Activated naive CD4-positive, alpha-beta T cell treated with anti-CD3 and anti-CD28 coated beads, Interleukin-2, amount 10 ng/mL, durations not matched to agents 7 days and 5 days (primary cell): ENCODE measurements around the gene CCDC82.

ENCODE experiments used
- CTCF ChIA-PET: fragments of 350-600 bp; sonication (Branson Sonifier 250); formaldehyde crosslinking; loops from one replicate; lab custom pipeline; 2021; ENCODE audit warnings: antibody characterized with exemption; lab: Charles Lee
- DNase-seq: peaks from one replicate; pipeline ENCODE4 v3.0.0-alpha.2; 2020
- H3K27ac Mint-ChIP-seq: one replicate; pipeline ENCODE4 v1.8.0; 2021; ENCODE audit warnings: mild to moderate bottlenecking, moderate library complexity, mixed read lengths
- H3K27me3 Mint-ChIP-seq: one replicate; pipeline ENCODE4 v1.8.0; 2021; ENCODE audit warnings: mild to moderate bottlenecking, mixed read lengths
- H3K36me3 Mint-ChIP-seq: one replicate; pipeline ENCODE4 v1.8.0; 2021; ENCODE audit warnings: mixed read lengths
- H3K4me1 Mint-ChIP-seq: one replicate; pipeline ENCODE4 v1.8.0; 2021; ENCODE audit warnings: mixed read lengths
- H3K4me3 Mint-ChIP-seq: one replicate; pipeline ENCODE4 v1.8.0; 2021; ENCODE audit warnings: mild to moderate bottlenecking, moderate library complexity, mixed read lengths
- H3K9me3 Mint-ChIP-seq: one replicate; pipeline ENCODE4 v1.8.0; 2021; ENCODE audit warnings: mixed read lengths

The CCDC82 gene

GRCh38 chr11:96317571-96317970 is 72.1 kb downstream of the CCDC82 start:
- Mint-ChIP-seq H3K27me3 (no peaks in the 10 kb centered on the region), H3K4me3 (no peak overlapping the region), H3K4me1 (peaks cover 69% of the 10 kb centered on the region), H3K36me3 (peaks cover 81% of the 10 kb centered on the region), H3K9me3 (no peaks in the 10 kb centered on the region), H3K27ac (no peak overlapping the region)
- DNase-seq = no peak
- CTCF ChIA-PET = interaction anchor here (1.9 kb wide), 1 partner anchor 25 kb away, joined by 7 read pairs; the partner anchor contains the start of gene MAML2

- H3K27me3 Mint-ChIP-seq = no peaks in the 10 kb centered on the region
- H3K36me3 Mint-ChIP-seq = peaks cover 82% of the 10 kb centered on the region
- no peaks in the 10 kb centered on the region for H3K9me3 Mint-ChIP-seq
- H3K4me1 Mint-ChIP-seq = peaks cover 71% of the 10 kb centered on the region
- no peak for DNase-seq
- no peak overlapping the region for H3K27ac Mint-ChIP-seq
- CTCF ChIA-PET = interaction anchor here (1.9 kb wide), 1 partner anchor 26 kb away, joined by 7 read pairs; the partner anchor contains the start of gene MAML2
- H3K4me3 Mint-ChIP-seq = no peak overlapping the region
Measured at GRCh38 chr11:96316869-96317268, 72.8 kb downstream of the CCDC82 start.

GRCh38 chr11:96315476-96315875 is 74.2 kb downstream of the CCDC82 start:
- H3K4me3 Mint-ChIP-seq = no peak overlapping the region
- peaks cover 64% of the 10 kb centered on the region for H3K4me1 Mint-ChIP-seq
- no peaks in the 10 kb centered on the region for H3K27me3 Mint-ChIP-seq
- CTCF ChIA-PET = interaction anchor here (1.0 kb wide), 1 partner anchor 20 kb away, joined by 3 read pairs; no protein-coding TSS in a partner anchor
- DNase-seq = no peak
- H3K36me3 Mint-ChIP-seq = peaks cover 79% of the 10 kb centered on the region
- H3K27ac Mint-ChIP-seq = no peak overlapping the region
- H3K9me3 Mint-ChIP-seq = no peaks in the 10 kb centered on the region

GRCh38 chr11:96314326-96315020 is 75.2 kb downstream of the CCDC82 start:
- DNase-seq = no peak
- Mint-ChIP-seq H3K27me3 (no peaks in the 10 kb centered on the region), H3K36me3 (peaks cover 72% of the 10 kb centered on the region), H3K4me1 (peaks cover 63% of the 10 kb centered on the region), H3K4me3 (no peak overlapping the region), H3K9me3 (no peaks in the 10 kb centered on the region), H3K27ac (peak overlapping the region; percentile 67)
- CTCF ChIA-PET = interaction anchor here (1.0 to 1.2 kb wide), 2 partner anchors 21 to 26 kb away, joined by 3 to 4 read pairs; no protein-coding TSS in a partner anchor

- Mint-ChIP-seq H3K27me3 (no peaks in the 10 kb centered on the region), H3K4me3 (no peak overlapping the region), H3K36me3 (peaks cover 68% of the 10 kb centered on the region), H3K4me1 (peaks cover 62% of the 10 kb centered on the region), H3K27ac (no peak overlapping the region), H3K9me3 (no peaks in the 10 kb centered on the region)
- DNase-seq = no peak
- CTCF ChIA-PET = no interaction called here
Measured at GRCh38 chr11:96313163-96313562, 76.5 kb downstream of the CCDC82 start.

- Mint-ChIP-seq H3K4me3 (no peak overlapping the region), H3K27ac (no peak overlapping the region), H3K4me1 (peaks cover 66% of the 10 kb centered on the region), H3K9me3 (no peaks in the 10 kb centered on the region), H3K27me3 (no peaks in the 10 kb centered on the region), H3K36me3 (peaks cover 56% of the 10 kb centered on the region)
- CTCF ChIA-PET = interaction anchor here (1.5 to 1.6 kb wide), 2 partner anchors 12 to 32 kb away, joined by 5 to 6 read pairs; partner anchors contain the start of gene MAML2
- no peak for DNase-seq
Measured at GRCh38 chr11:96311120-96311568, 78.6 kb downstream of the CCDC82 start.

- CTCF ChIA-PET = interaction anchor here (1.5 to 1.6 kb wide), 2 partner anchors 11 to 33 kb away, joined by 5 to 6 read pairs; partner anchors contain the start of gene MAML2
- H3K4me3 Mint-ChIP-seq = no peak overlapping the region
Measured at GRCh38 chr11:96310236-96310635, 79.5 kb downstream of the CCDC82 start.

DNA sequence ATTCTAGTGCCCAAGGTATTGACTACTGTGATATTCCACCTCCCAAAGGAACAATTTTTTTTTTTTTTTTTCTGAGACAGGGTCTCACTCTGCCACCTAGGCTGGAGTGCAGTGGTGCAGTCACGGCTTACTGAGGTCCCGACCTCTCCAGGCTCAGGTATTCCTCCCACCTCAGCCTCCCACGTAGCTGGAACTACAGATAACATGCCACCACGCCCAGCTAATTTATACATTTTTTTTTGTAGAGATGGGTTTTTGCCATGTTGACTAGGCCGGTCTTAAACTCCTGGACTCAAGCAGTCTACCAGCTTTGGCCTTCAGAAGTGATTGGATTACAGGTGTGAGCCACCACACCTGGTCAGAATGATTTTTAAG is 80.1 kb downstream of the CCDC82 start:
- Mint-ChIP-seq H3K36me3 (peaks cover 46% of the 10 kb centered on the region), H3K9me3 (no peaks in the 10 kb centered on the region), H3K4me3 (no peak overlapping the region), H3K27ac (no peak overlapping the region), H3K27me3 (no peaks in the 10 kb centered on the region), H3K4me1 (peaks cover 52% of the 10 kb centered on the region)
- CTCF ChIA-PET = no interaction called here
- DNase-seq = no peak

More at GRCh38 chr11:96310236-96310635, 79.5 kb downstream of the CCDC82 start:
- DNase-seq = no peak
- H3K27ac Mint-ChIP-seq = no peak overlapping the region
- H3K27me3 Mint-ChIP-seq = no peaks in the 10 kb centered on the region
- no peaks in the 10 kb centered on the region for H3K9me3 Mint-ChIP-seq
- H3K36me3 Mint-ChIP-seq = peaks cover 50% of the 10 kb centered on the region
- H3K4me1 Mint-ChIP-seq = peaks cover 57% of the 10 kb centered on the region

GRCh38 chr11:96309016-96309642 is 80.6 kb downstream of the CCDC82 start:
- H3K4me1 Mint-ChIP-seq = peaks cover 49% of the 10 kb centered on the region

DNA sequence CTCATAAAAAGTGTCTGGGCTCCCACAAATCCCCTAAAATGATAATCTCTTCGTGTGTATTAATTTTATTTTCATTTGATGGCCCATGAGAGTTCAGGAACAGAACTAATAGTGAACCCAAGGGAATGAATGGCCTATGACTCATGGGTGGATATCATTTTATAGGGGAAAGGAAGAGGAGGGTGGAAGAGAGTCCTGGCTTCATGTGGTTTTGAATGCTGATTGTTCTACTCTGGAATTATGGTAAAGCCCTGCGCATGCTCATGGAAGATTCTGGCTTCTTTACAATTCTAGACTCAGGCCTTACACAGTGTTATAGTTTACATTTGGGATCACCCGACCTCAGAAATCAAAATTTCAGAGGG is 82.0 kb downstream of the CCDC82 start:
- CTCF ChIA-PET = interaction anchor here (1.1 to 2.6 kb wide), 3 partner anchors 29 to 35 kb away, joined by 6 to 8 read pairs (median 6); partner anchors contain the start of gene MAML2
- Mint-ChIP-seq H3K9me3 (no peaks in the 10 kb centered on the region), H3K27me3 (no peaks in the 10 kb centered on the region), H3K36me3 (peaks cover 38% of the 10 kb centered on the region), H3K27ac (no peak overlapping the region), H3K4me3 (no peak overlapping the region), H3K4me1 (peaks cover 47% of the 10 kb centered on the region)
- no peak for DNase-seq

More at GRCh38 chr11:96309016-96309642, 80.6 kb downstream of the CCDC82 start:
- no peaks in the 10 kb centered on the region for H3K9me3 Mint-ChIP-seq
- CTCF ChIA-PET = interaction anchor here (0.7 to 1.1 kb wide), 2 partner anchors 31 to 34 kb away, joined by 3 to 6 read pairs; partner anchors contain the start of gene MAML2
- no peak for DNase-seq
- no peak overlapping the region for H3K4me3 Mint-ChIP-seq
- H3K27ac Mint-ChIP-seq = no peak overlapping the region
- H3K36me3 Mint-ChIP-seq = peaks cover 42% of the 10 kb centered on the region
- no peaks in the 10 kb centered on the region for H3K27me3 Mint-ChIP-seq

DNA sequence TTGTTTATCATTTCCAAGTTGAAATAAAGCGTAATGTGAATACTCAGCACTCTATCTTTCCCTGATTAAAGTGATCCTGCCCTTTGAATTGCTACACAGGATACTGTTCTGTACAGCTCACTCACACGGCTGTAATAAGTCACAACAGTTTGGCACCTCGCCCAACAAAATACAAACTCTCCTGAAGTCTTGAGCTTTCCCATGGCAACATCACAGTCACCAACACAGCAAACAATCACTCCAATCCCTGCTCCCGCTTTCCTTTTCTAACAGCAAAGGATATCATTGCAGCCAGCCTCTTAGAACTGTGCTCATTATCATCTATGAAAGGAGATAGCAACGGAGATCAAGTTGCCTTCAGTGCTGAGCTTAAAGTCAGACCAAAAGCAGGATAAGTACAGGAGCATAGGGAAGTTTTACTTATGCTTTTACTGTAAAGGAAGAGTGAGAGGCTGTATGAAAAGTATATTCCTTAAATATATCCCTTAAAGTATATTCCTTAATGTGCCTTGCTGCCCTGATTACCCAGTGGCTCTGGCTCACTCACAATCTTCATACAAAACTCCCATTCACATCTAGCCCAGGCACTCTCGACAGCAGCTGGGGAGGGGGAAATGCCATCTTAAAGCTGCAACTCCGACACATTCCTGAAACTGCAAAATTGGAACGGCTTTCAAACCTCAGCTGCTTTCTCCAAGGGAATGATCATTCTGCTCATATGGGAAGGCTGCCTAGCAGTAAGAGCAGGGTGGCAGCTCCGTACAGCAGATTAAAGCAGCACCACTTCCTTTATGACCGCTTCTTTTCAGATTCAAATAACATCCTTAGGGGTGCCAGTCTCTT is 82.6 kb downstream of the CCDC82 start:
- Mint-ChIP-seq H3K4me3 (peak overlapping the region; percentile 49), H3K9me3 (no peaks in the 10 kb centered on the region), H3K4me1 (peaks cover 46% of the 10 kb centered on the region), H3K36me3 (peaks cover 32% of the 10 kb centered on the region), H3K27ac (peak overlapping the region; percentile 6), H3K27me3 (no peaks in the 10 kb centered on the region)
- DNase-seq = no peak
- CTCF ChIA-PET = interaction anchor here (0.9 to 2.6 kb wide), 5 partner anchors 17 to 36 kb away, joined by 3 to 8 read pairs (median 6); partner anchors contain the start of gene MAML2

DNA sequence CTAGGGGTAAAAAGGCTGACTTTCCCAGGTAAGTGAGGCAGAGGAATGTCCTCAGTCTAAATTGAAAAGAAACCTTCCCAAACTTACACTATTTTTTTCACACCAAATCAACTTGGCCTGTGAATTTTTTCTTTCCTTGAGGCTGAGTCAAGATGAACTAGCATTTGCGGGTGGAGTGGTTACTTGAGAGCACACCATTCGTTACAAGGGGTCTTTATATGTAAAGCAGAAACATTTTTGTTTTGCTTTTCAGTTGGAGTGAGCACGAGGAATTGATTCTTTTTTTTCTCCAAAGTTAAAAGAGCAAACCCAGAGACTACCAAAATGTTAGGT is 83.1 kb downstream of the CCDC82 start:
- no peak overlapping the region for H3K4me3 Mint-ChIP-seq
- DNase-seq = no peak
- CTCF ChIA-PET = interaction anchor here (0.9 to 2.6 kb wide), 5 partner anchors 18 to 37 kb away, joined by 3 to 8 read pairs (median 6); partner anchors contain the start of gene MAML2
- H3K9me3 Mint-ChIP-seq = no peaks in the 10 kb centered on the region
- no peak overlapping the region for H3K27ac Mint-ChIP-seq
- no peaks in the 10 kb centered on the region for H3K27me3 Mint-ChIP-seq
- H3K36me3 Mint-ChIP-seq = peaks cover 28% of the 10 kb centered on the region
- peaks cover 45% of the 10 kb centered on the region for H3K4me1 Mint-ChIP-seq

- Mint-ChIP-seq H3K4me1 (peaks cover 45% of the 10 kb centered on the region), H3K9me3 (no peaks in the 10 kb centered on the region)
Measured at GRCh38 chr11:96306071-96306470, 83.6 kb downstream of the CCDC82 start.

More at GRCh38 chr11:96306071-96306470, 83.6 kb downstream of the CCDC82 start:
- Mint-ChIP-seq H3K27ac (no peak overlapping the region), H3K36me3 (peaks cover 24% of the 10 kb centered on the region), H3K4me3 (no peak overlapping the region), H3K27me3 (no peaks in the 10 kb centered on the region)
- no peak for DNase-seq
- CTCF ChIA-PET = interaction anchor here (1.3 to 2.6 kb wide), 3 partner anchors 27 to 37 kb away, joined by 4 to 8 read pairs (median 7); partner anchors contain the start of gene MAML2
